ENCODE data around the gene TRIM41.
A peak's percentile ranks its signal among the peaks of the same experiment; 100 is the strongest.

Gene TRIM41

DNA sequence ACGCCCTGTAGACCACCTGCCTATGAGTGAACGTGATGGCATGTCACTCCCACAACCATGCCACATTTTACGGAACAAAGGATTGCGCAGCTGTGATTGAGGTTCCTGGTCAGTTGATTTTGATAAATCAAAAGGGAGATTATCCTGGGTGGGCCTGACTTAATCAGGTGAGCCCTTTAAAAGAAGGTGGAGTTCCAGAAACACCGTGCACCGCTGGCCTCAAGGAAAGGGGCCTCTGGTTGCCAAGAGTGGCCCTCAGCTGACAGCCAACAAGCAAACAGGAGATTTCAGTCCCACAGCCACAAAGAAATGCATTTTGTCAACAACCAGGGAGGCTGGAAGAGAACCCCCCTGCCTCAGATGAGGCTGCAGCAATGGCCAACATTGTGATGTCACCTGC is 37.1 kb upstream of the TRIM41 start:
- Histone ChIP-seq H3K27me3 (ENCODE audit: insufficient read depth, low read depth) (no peaks in the 10 kb centered on the region), H3K4me2 (no peak overlapping the region; the same call in 1 of the 2 replicates), H3K27ac (no peak overlapping the region), H3K4me1 (ENCODE audit: low read depth, poor library complexity, severe bottlenecking) (peaks cover 19% of the 10 kb centered on the region), H2AFZ (ENCODE audit: low read depth) (no peak overlapping the region), H3K36me3 (ENCODE audit: insufficient read depth) (no peaks in the 10 kb centered on the region), H4K20me1 (ENCODE audit: insufficient read depth) (no peaks in the 10 kb centered on the region), H3K9ac (no peak overlapping the region), H3K4me3 (IDR thresholded peaks at IDR 0.05; ENCODE audit: insufficient read depth, low read depth, low read length) (no peak overlapping the region), H3K79me2 (ENCODE audit: insufficient read depth, low read depth) (no peaks in the 10 kb centered on the region)
- TF ChIP-seq CTCF (conservative IDR thresholded peaks at IDR 0.05; ENCODE audit: low read depth, low read length): no peak

DNA sequence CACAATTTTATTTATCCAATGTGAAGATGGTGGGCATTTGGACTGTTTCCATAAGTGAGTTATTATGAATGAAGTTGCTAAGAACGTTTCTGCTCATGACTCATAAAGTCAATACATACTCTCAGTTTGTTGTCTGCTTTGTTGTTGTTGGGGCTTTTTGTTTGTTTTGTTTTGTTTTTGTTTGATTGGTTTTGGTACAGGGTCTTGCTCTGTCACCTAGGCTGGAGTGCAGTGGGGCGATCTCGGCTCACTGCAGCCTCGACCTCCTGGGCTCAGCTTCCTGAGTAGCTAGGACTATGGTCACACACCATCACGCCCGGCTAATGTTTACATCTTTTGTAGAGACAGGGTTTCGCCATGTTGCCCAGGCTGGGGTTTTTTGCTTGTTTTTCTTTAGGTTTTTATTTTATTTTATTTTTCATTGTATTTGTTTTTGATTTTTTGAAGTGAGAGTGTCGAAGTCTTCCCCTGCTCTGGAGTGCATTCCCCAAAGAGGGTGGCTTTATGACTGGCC is 36.0 kb upstream of the TRIM41 start:
- Histone ChIP-seq H3K9ac (peak overlapping the region; percentile 52; the same call in 1 of the 2 replicates), H3K4me1 (ENCODE audit: low read depth, poor library complexity, severe bottlenecking) (peaks cover 14% of the 10 kb centered on the region), H3K79me2 (ENCODE audit: insufficient read depth, low read depth) (no peaks in the 10 kb centered on the region), H3K36me3 (ENCODE audit: insufficient read depth) (no peaks in the 10 kb centered on the region), H3K4me3 (IDR thresholded peaks at IDR 0.05; ENCODE audit: insufficient read depth, low read depth, low read length) (no peak overlapping the region), H3K27ac (peak overlapping the region; percentile 57), H3K27me3 (ENCODE audit: insufficient read depth, low read depth) (no peaks in the 10 kb centered on the region), H4K20me1 (ENCODE audit: insufficient read depth) (no peaks in the 10 kb centered on the region), H2AFZ (ENCODE audit: low read depth) (peak overlapping the region; percentile 60; the same call in 1 of the 2 replicates), H3K4me2 (peak overlapping the region; percentile 40)
- no peak for TF ChIP-seq CTCF (conservative IDR thresholded peaks at IDR 0.05; ENCODE audit: low read depth, low read length)

DNA sequence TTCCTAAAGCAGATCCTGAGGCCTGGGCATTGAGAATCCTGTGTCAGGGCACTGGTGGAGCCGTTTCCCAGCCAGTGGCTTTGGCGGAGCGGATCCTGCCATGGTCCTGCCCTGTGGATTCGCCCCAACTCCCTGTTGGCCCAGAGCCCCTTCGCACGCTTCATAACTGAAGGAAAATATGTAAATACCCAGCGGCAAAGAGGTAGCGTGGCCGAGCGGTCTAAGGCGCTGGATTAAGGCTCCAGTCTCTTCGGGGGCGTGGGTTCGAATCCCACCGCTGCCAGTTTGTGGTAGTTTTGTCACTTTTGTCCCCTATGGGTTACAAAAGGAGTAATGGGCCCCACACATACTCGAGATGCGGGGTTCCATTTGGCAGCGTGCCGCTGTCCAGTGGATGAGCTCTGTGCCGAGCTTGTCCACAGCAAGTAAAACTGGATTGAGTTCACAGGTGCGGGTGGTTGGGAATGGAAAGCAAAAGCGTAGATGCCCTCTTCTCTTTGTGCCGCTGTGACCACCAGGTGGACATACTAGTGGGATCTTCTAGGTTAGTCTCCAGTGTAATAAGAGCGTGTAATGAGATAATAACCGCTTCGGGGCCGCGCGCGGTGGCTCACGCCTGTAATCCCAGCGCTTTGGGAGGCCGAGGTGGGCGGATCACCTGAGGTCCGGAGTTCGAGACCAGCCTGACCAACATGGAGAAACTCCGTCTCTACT is 35.4 kb upstream of the TRIM41 start:
- TF ChIP-seq CTCF (conservative IDR thresholded peaks at IDR 0.05; ENCODE audit: low read depth, low read length): peak; percentile 12; the same call in 1 of the 2 replicates
- Histone ChIP-seq H3K4me3 (IDR thresholded peaks at IDR 0.05; ENCODE audit: insufficient read depth, low read depth, low read length) (no peak overlapping the region), H3K27me3 (ENCODE audit: insufficient read depth, low read depth) (no peaks in the 10 kb centered on the region), H3K27ac (peak overlapping the region; percentile 57), H3K4me2 (peak overlapping the region; percentile 40), H2AFZ (ENCODE audit: low read depth) (peak overlapping the region; percentile 60; the same call in 1 of the 2 replicates), H3K9ac (peak overlapping the region; percentile 52; the same call in 1 of the 2 replicates), H3K4me1 (ENCODE audit: low read depth, poor library complexity, severe bottlenecking) (peaks cover 8% of the 10 kb centered on the region), H3K79me2 (ENCODE audit: insufficient read depth, low read depth) (no peaks in the 10 kb centered on the region), H3K36me3 (ENCODE audit: insufficient read depth) (no peaks in the 10 kb centered on the region), H4K20me1 (ENCODE audit: insufficient read depth) (no peaks in the 10 kb centered on the region)

DNA sequence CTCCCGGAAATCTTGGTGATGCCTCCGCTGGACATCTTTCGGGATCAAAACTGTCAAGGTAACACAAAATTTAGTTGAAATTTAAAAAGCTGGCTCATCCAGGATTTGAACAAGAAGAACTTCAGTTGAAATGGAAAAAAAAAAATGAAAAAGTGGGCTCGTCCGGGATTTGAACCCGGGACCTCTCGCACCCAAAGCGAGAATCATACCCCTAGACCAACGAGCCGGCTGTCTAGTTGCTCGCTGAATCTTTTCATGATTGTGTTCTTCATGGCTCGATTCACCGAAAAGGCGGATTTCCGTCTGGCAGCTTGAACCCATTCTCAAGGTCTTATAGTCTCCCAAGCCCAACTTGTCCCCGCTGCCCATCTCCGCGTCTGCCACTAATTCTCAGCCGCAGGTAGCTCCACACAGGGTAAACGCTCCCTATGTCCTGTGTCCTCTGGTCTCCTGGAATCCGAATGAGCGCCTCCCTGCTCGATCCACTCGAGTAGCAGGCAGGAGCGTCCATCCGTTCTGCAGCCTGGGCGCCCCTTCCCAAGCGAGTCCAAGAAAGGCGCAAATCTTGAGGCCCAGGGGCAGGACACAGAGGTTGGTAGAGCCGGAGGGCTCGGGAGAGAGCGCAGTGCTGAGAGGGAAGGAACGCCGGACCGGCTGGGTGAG is 34.2 kb upstream of the TRIM41 start:
- Histone ChIP-seq H3K36me3 (ENCODE audit: insufficient read depth) (no peaks in the 10 kb centered on the region), H3K9ac (peak overlapping the region; percentile 32; the same call in 1 of the 2 replicates), H3K27me3 (ENCODE audit: insufficient read depth, low read depth) (no peaks in the 10 kb centered on the region), H4K20me1 (ENCODE audit: insufficient read depth) (no peaks in the 10 kb centered on the region), H2AFZ (ENCODE audit: low read depth) (peak overlapping the region; percentile 68; the same call in 1 of the 2 replicates), H3K4me1 (ENCODE audit: low read depth, poor library complexity, severe bottlenecking) (peaks cover 12% of the 10 kb centered on the region), H3K27ac (peak overlapping the region; percentile 63), H3K79me2 (ENCODE audit: insufficient read depth, low read depth) (no peaks in the 10 kb centered on the region), H3K4me3 (IDR thresholded peaks at IDR 0.05; ENCODE audit: insufficient read depth, low read depth, low read length) (no peak overlapping the region), H3K4me2 (peak overlapping the region; percentile 76)
- no peak for TF ChIP-seq CTCF (conservative IDR thresholded peaks at IDR 0.05; ENCODE audit: low read depth, low read length)

All from KMS-11 (cell line).